ENCODE data around the gene XRCC6.

XRCC6 gene

DNA sequence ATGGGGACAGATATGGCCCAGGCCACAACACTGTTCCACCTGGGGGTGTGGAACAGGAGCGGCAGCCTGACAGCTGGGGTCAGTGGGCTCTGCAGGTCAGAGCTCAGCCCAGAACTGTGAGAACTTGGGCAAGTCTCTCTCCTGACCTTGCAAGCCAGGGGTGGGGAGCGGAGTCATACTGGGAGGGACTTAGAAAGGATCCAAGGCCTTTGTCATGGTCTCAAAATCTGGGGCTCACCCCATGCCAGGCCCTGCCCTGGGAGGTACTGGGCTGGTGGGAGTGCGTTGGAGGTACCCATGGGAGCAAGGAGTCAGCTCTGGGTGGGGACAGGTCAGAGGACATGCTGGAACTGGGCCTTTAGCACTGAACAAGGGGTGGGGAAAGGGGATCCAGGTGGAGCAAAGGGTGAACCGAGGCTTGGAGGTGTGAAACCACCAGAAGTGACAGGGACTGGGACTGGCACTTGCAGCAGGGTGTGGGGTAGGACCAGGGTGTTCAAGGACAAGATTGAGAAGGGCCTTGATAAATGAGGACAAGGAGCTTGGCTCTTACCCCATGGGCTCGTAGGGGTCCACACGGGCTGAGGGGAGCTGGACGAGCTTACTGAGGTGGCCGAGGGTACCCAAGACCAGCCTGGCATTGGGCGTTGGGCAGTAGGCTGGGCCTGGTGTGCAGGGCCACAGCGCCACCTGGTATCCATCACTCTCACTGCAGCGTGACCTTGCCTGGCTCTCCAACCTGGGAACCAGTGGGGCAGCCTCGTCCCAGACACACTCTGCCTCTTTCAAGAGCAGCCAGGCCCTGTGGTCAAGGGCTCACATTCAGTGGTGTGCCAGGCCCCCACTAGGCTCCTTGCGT, 24.1 kb upstream of the XRCC6 start:
- Mint-ChIP-seq H3K27ac (no peak overlapping the region), H3K4me3 (no peak overlapping the region), H3K9me3 (no peaks in the 10 kb centered on the region), H3K4me1 (no peaks in the 10 kb centered on the region), H3K36me3 (ENCODE audit: low read depth) (no peaks in the 10 kb centered on the region), H3K27me3 (ENCODE audit: low read depth, poor library complexity) (peaks cover 6% of the 10 kb centered on the region)
- DNase-seq: peak; percentile 65
- TF ChIP-seq, protein P1, sequence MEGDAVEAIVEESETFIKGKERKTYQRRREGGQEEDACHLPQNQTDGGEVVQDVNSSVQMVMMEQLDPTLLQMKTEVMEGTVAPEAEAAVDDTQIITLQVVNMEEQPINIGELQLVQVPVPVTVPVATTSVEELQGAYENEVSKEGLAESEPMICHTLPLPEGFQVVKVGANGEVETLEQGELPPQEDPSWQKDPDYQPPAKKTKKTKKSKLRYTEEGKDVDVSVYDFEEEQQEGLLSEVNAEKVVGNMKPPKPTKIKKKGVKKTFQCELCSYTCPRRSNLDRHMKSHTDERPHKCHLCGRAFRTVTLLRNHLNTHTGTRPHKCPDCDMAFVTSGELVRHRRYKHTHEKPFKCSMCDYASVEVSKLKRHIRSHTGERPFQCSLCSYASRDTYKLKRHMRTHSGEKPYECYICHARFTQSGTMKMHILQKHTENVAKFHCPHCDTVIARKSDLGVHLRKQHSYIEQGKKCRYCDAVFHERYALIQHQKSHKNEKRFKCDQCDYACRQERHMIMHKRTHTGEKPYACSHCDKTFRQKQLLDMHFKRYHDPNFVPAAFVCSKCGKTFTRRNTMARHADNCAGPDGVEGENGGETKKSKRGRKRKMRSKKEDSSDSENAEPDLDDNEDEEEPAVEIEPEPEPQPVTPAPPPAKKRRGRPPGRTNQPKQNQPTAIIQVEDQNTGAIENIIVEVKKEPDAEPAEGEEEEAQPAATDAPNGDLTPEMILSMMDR (IDR thresholded peaks at IDR 0.05): peak; percentile 73

DNA sequence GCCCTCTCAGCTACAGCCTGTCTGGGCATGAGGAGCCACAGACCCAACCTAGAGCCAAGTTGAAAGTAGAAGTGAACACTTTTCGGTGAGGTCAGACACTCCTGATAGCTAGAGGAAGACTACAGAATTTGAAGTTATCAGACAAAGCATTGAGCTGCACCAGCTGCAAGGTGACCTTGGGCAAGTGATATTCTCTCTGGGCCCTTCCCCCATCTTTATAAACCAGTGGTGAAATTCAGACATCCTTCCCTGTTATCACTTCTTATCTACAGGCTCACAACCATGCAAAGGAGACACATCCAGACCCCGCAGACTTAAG, 23.5 kb upstream of the XRCC6 start:
- H3K27ac Mint-ChIP-seq: no peak overlapping the region

DNA sequence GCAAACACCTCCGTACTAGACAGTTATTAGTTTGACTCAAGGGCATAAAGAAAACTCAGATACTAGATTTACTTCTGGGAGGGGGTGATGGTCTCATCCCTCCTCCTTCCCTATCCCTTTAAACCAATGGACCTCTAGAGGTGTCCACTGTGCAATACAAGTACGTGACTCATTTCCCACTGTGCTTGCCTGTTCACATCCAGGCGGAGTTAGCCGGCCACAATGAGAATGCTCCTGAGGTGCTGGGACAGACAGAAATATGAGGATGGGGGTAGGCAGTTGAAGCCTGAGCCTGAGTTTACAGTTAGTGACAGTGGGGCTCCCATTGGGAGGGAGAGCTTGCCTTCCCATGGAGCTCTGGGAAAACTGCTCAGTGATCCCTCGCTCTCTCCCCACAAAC, 23.0 kb upstream of the XRCC6 start:
- Mint-ChIP-seq H3K36me3 (ENCODE audit: low read depth) (no peaks in the 10 kb centered on the region), H3K4me1 (no peaks in the 10 kb centered on the region), H3K4me3 (no peak overlapping the region), H3K27me3 (ENCODE audit: low read depth, poor library complexity) (peaks cover 6% of the 10 kb centered on the region), H3K27ac (peak overlapping the region; percentile 84), H3K9me3 (no peaks in the 10 kb centered on the region)
- DNase-seq: no peak
- TF ChIP-seq, protein P1 (IDR thresholded peaks at IDR 0.05): no peak

More for the DNA sequence above, 23.5 kb upstream of the XRCC6 start:
- DNase-seq: no peak
- Mint-ChIP-seq H3K4me3 (no peak overlapping the region), H3K27me3 (ENCODE audit: low read depth, poor library complexity) (peaks cover 6% of the 10 kb centered on the region), H3K4me1 (no peaks in the 10 kb centered on the region), H3K9me3 (no peaks in the 10 kb centered on the region), H3K36me3 (ENCODE audit: low read depth) (no peaks in the 10 kb centered on the region)
- TF ChIP-seq, protein P1 (IDR thresholded peaks at IDR 0.05): peak; percentile 12

DNA sequence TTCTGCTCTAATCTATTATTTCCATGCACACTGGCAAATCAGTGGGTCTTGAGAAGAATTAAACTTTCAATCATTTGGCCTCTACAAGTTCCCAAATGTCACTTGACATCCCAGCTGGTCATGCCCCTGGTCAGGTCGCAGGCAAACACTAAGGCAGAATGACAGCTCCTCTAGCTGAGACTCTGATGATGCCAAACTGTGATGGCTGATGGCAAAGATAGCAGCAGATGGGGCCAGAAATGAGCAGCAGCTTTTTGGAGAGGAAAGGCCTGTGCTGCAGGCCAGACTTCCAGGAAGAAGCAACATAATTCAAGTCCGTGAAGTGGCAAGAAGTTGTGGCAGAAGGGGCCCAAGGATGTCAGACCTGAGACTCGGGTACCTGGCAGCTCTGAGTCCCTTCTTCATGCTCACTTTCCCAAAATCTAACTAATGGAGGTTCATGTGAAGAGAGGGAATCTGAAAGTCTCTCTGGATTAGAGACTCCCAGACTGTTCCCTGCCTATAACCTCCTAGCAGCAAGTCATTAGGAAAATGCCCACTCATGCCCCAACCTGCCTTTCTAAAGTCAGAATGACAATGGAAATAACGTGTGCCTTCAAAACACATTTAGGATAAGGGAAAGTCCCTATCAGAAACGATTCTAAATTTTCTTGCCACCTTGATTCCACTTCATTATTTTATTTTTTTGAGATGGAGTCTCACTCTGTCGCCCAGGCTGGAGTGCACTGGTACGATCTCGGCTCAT, 22.0 kb upstream of the XRCC6 start:
- Mint-ChIP-seq H3K27ac (peak overlapping the region; percentile 48), H3K9me3 (no peaks in the 10 kb centered on the region), H3K4me1 (no peaks in the 10 kb centered on the region), H3K36me3 (ENCODE audit: low read depth) (no peaks in the 10 kb centered on the region), H3K27me3 (ENCODE audit: low read depth, poor library complexity) (peaks cover 6% of the 10 kb centered on the region), H3K4me3 (no peak overlapping the region)
- DNase-seq: no peak
- TF ChIP-seq, protein P1 (IDR thresholded peaks at IDR 0.05): no peak

DNA sequence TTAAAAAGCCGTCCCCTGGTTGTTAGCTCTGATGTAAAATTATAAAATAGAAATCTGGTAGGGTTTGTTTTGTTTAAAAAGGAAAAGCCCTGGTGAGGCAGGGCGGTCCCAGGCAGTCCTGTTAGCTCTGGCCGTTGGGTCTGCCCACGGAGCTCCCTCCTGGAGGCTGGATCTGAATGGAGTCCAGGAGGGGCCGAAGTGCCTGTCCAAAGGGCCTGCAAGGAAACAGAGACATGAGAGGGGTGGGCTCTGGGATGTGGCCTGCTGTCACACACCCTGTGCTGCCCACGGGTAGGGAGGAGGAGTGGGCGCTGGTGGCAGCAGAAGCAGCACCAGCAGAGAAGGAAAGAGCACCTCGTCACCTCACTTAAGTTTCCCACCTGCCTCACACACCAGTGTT, 20.1 kb upstream of the XRCC6 start:
- no peak for DNase-seq
- Mint-ChIP-seq H3K36me3 (ENCODE audit: low read depth) (peaks cover 6% of the 10 kb centered on the region), H3K9me3 (no peaks in the 10 kb centered on the region), H3K27me3 (ENCODE audit: low read depth, poor library complexity) (peaks cover 2% of the 10 kb centered on the region), H3K4me3 (no peak overlapping the region), H3K27ac (peak overlapping the region; percentile 19), H3K4me1 (no peaks in the 10 kb centered on the region)
- TF ChIP-seq, protein P1 (IDR thresholded peaks at IDR 0.05): no peak

Measured in nephron progenitor cell (in vitro differentiated cells).